IPS-18c (cell line): Measurements from ENCODE around the gene BTRC.
"Not testable (repeated sequence)": the region's sequence is repeated elsewhere in the genome, so short reads cannot be mapped to it uniquely, and the experiment has no call there.

Source experiments
- H3K4me3 ChIP-seq: 2 replicates; pipeline ENCODE4 v1.7.0; 2013; ENCODE audit warnings: low read depth, mild to moderate bottlenecking, low read length, moderate library complexity; ENCODE audit not compliant: insufficient read depth
- H3K9me3 ChIP-seq: one replicate; pipeline ENCODE4 v1.6.1; 2013; ENCODE audit warnings: mild to moderate bottlenecking, low read length, moderate library complexity; ENCODE audit not compliant: control insufficient read depth, insufficient read depth

The BTRC gene

DNA sequence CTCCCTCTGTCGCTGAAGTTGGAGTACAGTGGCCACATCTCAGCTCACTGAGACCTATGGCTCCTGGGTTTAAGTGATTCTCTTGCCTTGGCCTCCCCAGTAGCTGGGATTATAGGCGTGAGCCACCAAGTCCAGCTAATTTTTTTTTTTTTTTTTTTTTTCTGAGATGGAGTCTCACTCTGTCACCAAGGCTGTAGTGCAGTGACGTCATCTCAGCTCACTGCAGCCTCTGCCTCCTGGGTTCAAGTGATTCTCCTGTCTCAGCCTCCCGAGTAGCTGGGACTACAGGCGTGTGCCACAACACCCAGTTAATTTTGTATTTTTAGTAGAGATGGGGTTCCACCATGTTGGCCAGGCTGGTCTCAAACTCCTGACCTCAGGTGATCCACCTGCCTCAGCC lies 19.7 kb upstream of the BTRC start:
- not testable (repeated sequence) for H3K9me3 ChIP-seq, H3K4me3 ChIP-seq

DNA sequence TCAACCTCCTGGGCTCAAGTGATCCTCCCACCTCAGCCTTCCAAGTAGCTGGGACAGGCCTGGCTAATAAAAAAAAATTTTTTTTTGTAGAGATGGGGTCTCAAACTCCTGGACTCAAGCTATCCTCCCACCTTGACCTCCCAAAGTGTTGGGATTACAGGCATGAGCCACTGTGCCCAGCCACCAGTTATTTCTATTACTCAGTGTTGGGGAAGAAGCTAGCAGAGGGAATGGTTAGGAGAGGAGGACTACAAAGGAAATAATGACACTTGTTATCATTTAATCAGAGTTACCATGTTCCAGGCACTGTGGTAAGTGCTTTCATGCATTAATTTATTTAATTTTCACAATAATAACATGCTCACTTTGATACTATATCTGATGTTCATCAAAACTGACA lies 17.6 kb upstream of the BTRC start:
- H3K9me3 ChIP-seq, result no peaks in the 10 kb centered on the region
- H3K4me3 ChIP-seq, result no peak overlapping the region

DNA sequence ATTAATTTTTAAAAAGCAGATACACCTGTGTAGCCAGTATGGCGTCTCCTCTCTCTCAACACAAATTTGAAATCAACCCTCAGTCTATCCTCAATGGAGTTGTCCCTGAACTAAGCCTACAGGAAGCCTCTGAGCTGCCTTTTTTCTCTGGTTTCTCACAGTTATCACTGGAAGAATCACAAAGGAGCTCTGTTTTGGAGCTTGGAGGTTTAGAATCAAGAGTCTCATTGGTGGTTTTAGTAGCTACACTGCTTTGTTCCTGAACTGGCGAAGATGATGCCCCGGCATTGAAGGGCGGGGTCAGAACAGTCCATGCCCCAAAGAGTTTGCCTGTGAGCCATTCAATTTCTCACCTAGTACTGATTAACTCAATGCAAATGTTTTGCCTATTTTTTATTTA lies 16.1 kb upstream of the BTRC start:
- H3K9me3 ChIP-seq, result no peaks in the 10 kb centered on the region
- H3K4me3 ChIP-seq, result no peak overlapping the region

DNA sequence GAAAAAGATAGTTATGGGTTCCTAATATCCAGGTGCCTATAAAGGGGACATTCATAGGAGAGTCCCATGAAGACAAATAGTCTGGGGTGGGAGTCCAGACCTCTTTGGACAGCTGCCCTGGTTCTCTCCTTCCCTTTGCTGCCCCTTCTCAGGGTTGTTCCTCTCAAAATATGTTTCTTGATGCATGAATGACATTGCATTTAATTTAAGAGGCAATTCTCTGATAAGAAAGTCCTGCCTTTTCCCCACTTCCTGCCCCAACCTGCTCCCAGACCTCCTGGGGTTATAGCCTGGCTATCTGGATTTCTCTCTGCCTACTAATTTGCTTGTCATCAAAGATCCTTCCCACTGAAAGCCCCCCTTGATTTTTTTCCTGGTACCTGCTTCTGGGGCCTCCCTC lies 12.5 kb upstream of the BTRC start:
- H3K9me3 ChIP-seq, result peaks cover 2% of the 10 kb centered on the region
- no peak overlapping the region for H3K4me3 ChIP-seq

DNA sequence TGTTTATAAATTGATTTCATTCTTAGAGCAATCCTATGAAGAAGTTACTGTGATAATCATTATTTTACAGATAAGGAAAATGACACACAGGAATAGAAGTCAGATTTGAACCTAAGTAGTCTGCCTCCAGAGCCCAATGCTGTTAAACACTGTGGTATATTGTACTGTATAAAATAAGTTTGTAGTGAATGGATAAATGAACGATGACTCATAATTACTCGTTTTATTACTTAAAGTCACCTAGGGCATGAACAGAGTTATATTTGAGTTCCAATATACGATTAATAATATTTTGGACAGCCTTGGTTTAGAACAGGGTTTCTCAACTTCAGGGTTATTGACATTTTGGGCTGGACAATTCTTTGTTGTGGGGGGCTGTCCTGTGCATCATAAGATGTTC lies 7.8 kb upstream of the BTRC start:
- Histone ChIP-seq H3K4me3 (no peak overlapping the region), H3K9me3 (peaks cover 2% of the 10 kb centered on the region)

DNA sequence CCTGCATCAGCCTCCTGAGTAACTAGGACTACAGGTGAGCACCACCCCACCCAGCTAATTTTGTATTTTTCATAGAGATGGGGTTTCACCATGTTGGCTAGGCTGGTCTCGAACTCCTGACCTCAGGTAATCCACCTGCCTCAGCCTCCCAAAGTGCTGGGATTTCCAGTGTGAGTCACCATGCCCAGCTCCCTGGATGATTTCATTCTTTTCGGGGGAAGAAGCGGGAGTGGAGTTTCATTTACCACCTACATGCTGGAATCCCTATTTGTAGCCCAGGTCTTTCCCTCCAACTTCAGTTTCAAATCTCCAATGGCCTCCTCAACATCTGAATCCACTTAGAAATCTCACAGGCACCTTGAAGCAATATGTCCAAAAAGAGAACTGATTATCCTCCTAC lies 2.9 kb upstream of the BTRC start:
- H3K9me3 ChIP-seq, result no peaks in the 10 kb centered on the region
- no peak overlapping the region for H3K4me3 ChIP-seq

DNA sequence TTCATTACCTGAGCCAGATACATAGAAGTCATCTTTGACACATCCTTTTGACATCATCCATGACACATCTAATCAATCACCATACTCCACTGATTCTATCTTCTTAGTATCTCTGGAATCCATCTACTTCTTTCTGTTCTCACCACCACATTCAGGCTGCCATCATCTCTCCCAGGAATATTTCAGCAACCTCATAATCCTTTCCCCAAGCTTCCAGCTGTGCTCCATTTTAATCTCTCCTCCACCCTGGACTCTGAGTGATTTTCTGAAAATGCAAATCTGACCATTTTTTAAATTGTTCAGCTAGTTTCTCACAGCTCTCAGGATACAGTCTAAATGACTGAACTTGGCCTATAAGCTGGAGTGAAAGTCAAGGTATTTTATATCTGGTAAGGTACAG lies 2.5 kb upstream of the BTRC start:
- Histone ChIP-seq H3K9me3 (no peaks in the 10 kb centered on the region), H3K4me3 (no peak overlapping the region)

DNA sequence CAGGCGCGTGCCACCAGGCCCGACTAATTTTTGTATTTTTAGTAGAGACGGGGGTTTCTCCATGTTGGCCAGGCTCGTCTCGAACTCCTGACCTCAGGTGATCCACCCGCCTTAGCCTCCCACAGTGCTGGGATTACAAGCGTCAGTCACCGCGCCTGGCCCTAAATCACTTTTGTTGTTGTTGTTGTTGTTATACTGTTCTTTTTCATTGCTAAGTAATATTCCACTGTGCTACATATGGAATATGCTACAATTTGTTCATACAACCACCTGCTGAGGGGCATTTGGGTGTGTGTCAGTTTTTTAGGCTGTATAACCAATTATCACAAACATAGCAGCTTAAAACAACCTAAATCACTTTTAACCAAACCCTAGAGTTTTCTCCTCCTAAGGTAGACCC lies 1.1 kb upstream of the BTRC start:
- H3K4me3 ChIP-seq, H3K9me3 ChIP-seq: not testable (repeated sequence)

DNA sequence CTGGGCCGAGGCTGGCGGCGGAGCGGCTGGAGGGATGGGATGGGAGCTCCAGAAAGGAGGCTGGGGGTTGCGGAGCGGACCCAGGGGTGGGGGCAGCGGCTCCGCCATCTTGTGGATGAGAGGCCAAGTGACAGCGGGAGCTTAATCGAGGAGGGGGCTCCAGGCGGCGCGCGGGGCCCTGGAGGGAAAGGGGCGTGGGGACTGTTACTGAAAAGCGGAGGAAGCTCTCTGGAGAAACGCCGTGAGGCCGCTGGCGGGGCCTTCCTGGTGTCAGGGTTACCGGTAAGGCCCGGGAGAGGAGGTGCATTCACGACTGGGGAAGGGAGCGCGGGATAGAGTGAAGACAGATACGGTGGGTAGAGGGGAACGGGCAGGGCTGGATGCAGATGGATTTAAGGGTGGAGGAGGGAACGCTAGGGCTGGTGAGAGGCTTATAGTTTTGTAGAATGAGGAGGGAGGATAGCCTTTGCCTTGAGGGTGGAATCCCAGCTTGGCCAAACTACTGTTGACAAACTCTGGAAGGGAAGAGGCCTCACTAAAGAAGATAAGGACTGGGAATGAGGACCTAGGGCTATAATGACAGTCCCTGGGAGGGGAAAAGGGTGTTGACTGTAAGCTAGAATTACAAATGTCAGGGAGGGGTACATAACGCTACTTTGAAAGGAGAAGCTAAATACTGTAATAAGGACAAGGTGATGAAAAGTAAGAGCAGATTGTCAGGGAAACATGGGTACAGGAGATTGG lies 535 bp downstream of the BTRC start:
- Histone ChIP-seq H3K4me3 (peak overlapping the region; percentile 72), H3K9me3 (no peaks in the 10 kb centered on the region)

DNA sequence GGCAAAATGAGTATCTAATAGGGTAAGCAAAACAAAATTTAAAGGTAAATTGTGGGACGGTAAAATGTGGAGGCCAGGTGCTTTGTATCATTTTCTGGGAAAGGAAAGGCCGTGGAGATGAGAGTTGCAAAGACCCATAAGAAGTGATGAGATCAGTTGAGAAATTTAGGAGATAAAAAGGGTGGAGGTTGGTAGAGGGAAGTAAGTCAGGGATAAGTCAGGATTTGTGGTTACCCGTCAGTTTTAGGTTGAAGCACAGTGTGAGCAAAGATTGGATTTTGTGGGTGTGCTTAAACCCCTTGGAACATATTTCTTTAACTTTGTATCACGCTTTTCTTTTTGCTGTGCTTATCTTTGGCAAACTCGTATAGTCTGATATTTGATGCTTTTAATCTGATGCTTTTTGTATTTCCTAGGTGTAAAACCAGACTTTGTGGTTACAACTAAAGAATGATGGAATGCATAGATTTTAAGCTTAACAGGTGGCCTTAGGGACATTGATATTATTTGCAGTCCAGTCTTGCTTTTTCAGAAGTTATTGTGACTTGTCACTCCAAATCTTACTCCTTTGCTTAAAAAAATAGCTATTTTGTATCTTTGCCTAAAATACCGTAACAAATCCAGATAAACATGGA lies 1.2 kb downstream of the BTRC start:
- Histone ChIP-seq H3K9me3 (no peaks in the 10 kb centered on the region), H3K4me3 (peak overlapping the region; percentile 72; the same call in 1 of the 2 replicates)

DNA sequence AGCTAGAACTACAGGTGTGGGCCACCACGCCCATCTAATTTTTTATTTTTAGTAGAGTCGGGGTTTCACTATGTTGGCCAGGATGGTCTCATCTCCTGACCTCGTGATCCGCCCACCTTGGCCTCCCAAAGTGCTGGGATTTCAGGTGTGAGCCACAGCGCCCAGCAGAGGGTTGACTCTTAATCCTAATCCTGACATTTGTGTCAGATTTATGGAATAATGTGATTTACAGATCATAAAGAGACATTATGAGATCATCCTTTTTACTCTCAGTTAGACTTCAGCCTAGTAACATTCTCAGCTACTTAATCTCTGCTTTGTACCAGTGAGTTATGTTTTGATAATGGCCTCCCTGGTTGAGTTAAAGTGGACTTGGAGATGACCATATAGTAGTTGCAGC lies 2.2 kb downstream of the BTRC start:
- no peak overlapping the region for H3K4me3 ChIP-seq
- no peaks in the 10 kb centered on the region for H3K9me3 ChIP-seq

DNA sequence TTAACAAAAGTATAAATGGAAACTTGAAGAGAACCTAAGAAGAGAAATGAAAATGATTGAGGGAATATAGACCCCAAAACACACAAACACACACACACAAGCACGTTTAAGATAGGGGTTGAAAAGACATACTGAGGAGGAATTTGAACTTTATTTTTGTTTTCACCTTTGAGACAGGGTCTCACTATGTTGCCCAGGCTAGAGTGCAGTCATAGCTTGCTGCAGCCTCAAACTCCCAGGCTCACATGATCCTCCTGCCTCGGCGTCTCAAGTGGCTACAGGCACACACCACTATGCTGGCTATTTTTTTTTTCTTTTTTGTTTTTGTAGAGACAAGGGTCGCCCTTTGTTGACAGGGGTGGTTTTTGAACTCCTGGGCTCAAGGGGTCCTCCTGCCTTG lies 4.0 kb downstream of the BTRC start:
- Histone ChIP-seq H3K4me3 (no peak overlapping the region), H3K9me3 (no peaks in the 10 kb centered on the region)

DNA sequence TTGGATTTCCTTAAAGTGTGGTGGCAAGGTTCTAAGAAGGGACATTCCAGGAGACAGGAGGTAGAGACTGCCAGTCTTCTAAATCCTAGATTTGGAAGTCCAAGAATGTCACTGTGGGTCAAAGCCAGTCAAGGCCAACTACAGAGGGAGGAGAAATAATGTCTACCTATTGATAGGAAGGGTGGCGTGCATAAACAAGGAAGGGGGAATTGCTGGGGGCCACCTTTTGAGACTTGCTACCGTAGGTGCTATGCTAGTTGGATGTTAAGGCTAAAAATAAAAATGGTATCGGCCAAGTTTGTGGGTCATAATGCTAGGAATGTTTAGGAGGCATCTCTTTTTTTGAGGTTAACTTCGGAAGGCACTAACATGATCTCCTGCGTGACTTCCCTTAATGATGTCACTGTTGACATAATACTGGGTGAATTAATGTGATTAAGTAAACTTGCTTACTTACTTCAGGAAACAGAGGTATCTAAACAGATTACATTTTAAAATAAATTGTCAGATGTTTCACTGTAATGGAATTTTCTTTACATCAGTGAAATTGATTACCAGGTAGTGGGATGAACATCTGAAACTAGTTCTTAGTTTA lies 4.8 kb downstream of the BTRC start:
- H3K9me3 ChIP-seq, result no peaks in the 10 kb centered on the region
- H3K4me3 ChIP-seq, result no peak overlapping the region

DNA sequence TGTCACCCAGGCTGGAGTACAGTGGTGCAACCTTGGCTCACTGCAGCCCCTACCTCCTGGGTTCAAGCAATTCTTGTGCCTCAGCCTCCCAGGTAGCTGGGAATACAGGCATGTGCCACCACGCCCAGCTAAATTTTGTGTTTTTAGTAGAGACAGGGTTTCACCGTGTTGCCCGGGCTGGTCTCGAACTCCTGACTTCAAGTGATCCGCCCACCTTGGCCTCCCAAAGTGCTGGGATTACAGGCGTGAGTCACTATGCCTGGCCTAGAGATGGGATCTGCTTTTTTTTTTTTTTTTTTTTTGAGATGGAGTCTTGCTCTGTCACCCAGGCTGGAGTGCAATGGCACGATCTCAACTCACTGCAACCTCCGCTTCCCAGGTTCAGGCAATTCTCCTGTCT lies 6.1 kb downstream of the BTRC start:
- not testable (repeated sequence) for H3K9me3 ChIP-seq, H3K4me3 ChIP-seq

DNA sequence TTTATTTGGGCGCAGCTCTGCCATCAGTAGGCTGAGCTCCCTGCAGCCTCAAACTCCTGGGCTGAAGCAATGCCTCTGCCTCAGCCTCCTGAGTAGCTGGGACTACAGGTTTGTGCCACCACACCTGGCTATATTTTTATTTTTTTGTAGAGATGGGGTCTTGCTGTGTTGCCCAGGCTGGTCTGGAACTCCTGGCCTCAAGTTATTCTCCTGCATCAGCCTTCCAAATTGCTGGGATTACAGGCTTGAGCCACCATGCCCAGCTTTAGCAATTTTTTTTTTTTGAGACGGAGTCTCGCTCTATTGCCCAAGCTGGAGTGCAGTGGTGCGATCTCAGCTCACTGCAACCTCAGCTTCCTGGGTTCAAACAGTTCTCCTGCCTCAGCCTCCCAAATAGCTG lies 6.9 kb downstream of the BTRC start:
- not testable (repeated sequence) for H3K4me3 ChIP-seq, H3K9me3 ChIP-seq

DNA sequence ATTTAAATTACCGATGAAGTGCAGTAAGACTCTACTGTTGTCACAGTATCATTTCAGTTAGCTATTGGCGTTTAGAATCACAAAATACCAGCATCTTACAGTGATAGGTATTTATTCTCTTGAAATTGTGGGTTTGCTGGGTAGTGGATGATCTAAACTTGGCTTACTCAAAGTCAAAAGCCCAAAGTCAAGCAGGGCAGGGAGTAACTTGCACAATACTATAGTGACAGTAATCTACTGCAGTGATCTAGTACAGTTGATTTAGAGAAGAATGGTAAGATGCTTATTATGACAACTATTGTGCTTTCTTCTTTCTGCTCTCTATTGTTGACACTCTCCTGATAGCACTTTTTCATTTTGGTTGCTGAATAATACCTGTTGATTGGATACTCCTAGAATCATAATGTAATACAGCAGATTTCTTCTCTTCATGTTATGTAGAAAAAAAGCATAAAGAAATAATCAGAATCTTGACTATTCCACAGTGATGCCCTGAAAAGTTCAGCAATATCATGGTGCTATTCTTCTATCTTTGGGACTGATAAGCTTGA lies 10.0 kb downstream of the BTRC start:
- no peaks in the 10 kb centered on the region for H3K9me3 ChIP-seq
- no peak overlapping the region for H3K4me3 ChIP-seq

DNA sequence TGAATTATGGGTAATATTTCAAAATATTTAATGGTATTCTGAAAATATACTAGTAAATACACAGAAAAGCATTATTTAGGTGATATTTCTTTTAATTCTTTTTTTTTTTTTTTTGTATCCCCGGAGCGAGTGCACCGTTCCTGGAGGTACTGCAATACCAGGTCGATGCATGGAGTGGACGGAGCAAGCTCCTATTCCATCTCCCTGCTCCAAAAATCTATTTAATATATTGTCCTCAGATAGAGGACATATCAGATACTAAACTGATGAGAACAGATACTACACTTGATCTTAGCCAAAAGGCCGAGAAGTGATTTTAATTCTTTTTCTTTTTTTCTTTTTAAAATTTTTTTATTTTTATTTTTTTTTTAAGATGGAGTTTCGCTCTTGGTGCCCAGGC lies 10.8 kb downstream of the BTRC start:
- no peak overlapping the region for H3K4me3 ChIP-seq
- H3K9me3 ChIP-seq, result no peaks in the 10 kb centered on the region
